ENCODE measurements around the gene CLMN.

The CLMN gene

GRCh38 chr14:95305940-95306339, 13.8 kb downstream of the CLMN start:
- no peak for TF ChIP-seq CTCF (conservative IDR thresholded peaks at IDR 0.05; ENCODE audit: low read depth, low read length)
- no peak overlapping the region for H3K4me3 ChIP-seq (ENCODE audit: low read depth, low read length)
- DNase-seq (ENCODE audit: low read depth), result no peak

- TF ChIP-seq CTCF (conservative IDR thresholded peaks at IDR 0.05; ENCODE audit: low read depth, low read length), result no peak
- DNase-seq (ENCODE audit: low read depth), result no peak
- H3K4me3 ChIP-seq (ENCODE audit: low read depth, low read length), result no peak overlapping the region
Observed at GRCh38 chr14:95305145-95305544, 14.6 kb downstream of the CLMN start.

- no peak overlapping the region for H3K4me3 ChIP-seq (ENCODE audit: low read depth, low read length)
- TF ChIP-seq CTCF (conservative IDR thresholded peaks at IDR 0.05; ENCODE audit: low read depth, low read length), result no peak
- no peak for DNase-seq (ENCODE audit: low read depth)
Observed at GRCh38 chr14:95304342-95304741, 15.4 kb downstream of the CLMN start.

- no peak for DNase-seq (ENCODE audit: low read depth)
- no peak overlapping the region for H3K4me3 ChIP-seq (ENCODE audit: low read depth, low read length)
- no peak for TF ChIP-seq CTCF (conservative IDR thresholded peaks at IDR 0.05; ENCODE audit: low read depth, low read length)
Observed at GRCh38 chr14:95303552-95303951, 16.2 kb downstream of the CLMN start.

GRCh38 chr14:95302667-95303506, 16.8 kb downstream of the CLMN start:
- no peak for DNase-seq (ENCODE audit: low read depth)
- no peak for TF ChIP-seq CTCF (conservative IDR thresholded peaks at IDR 0.05; ENCODE audit: low read depth, low read length)
- H3K4me3 ChIP-seq (ENCODE audit: low read depth, low read length), result no peak overlapping the region

- H3K4me3 ChIP-seq (ENCODE audit: low read depth, low read length), result no peak overlapping the region
- DNase-seq (ENCODE audit: low read depth), result no peak
- TF ChIP-seq CTCF (conservative IDR thresholded peaks at IDR 0.05; ENCODE audit: low read depth, low read length), result no peak
Observed at GRCh38 chr14:95301527-95302187, 18.1 kb downstream of the CLMN start.

Data from choroid plexus epithelial cell (primary cell).